ENCODE measurements around the gene RPL35. TPM values are rescaled to one million over a fixed set of nuclear protein-coding genes. Genes with fewer than 3 reads are reported as not detected.

The RPL35 gene
- total RNA-seq, 1 donor from 2014 or later, result 3,310 TPM

DNA sequence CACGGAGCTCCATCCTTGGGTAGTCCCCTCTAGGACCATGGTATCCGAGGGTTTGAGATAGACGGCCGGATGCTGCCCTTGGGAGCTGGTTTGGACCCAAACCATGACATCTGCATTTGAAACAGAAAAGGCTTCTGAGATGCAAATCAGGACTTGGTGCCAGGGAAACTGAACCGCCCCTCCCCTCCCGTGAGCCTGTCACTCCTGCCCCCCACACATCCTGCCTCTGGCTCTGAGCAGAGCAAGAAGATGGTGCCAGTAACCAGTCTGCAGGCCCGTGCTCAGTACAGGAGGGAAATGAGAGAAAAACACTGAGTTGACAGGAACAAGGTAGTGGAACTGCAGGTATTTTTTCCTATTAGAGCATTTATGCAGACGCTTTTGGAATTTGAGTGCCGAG lies 18.7 kb upstream of the RPL35 start:
- no peak for DNase-seq (ENCODE audit: low read depth)
- peaks cover 3% of the 10 kb centered on the region for H3K36me3 ChIP-seq (ENCODE audit: control insufficient read depth, insufficient read depth, low read length)
- TF ChIP-seq, protein P1, sequence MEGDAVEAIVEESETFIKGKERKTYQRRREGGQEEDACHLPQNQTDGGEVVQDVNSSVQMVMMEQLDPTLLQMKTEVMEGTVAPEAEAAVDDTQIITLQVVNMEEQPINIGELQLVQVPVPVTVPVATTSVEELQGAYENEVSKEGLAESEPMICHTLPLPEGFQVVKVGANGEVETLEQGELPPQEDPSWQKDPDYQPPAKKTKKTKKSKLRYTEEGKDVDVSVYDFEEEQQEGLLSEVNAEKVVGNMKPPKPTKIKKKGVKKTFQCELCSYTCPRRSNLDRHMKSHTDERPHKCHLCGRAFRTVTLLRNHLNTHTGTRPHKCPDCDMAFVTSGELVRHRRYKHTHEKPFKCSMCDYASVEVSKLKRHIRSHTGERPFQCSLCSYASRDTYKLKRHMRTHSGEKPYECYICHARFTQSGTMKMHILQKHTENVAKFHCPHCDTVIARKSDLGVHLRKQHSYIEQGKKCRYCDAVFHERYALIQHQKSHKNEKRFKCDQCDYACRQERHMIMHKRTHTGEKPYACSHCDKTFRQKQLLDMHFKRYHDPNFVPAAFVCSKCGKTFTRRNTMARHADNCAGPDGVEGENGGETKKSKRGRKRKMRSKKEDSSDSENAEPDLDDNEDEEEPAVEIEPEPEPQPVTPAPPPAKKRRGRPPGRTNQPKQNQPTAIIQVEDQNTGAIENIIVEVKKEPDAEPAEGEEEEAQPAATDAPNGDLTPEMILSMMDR (IDR thresholded peaks at IDR 0.05; ENCODE audit: insufficient read depth, low read length, poor library complexity, severe bottlenecking), result no peak
- H3K27me3 ChIP-seq (ENCODE audit: control insufficient read depth, insufficient read depth, low read length), result no peaks in the 10 kb centered on the region
- no peak overlapping the region for H3K4me3 ChIP-seq (ENCODE audit: low read depth, low read length)

DNA sequence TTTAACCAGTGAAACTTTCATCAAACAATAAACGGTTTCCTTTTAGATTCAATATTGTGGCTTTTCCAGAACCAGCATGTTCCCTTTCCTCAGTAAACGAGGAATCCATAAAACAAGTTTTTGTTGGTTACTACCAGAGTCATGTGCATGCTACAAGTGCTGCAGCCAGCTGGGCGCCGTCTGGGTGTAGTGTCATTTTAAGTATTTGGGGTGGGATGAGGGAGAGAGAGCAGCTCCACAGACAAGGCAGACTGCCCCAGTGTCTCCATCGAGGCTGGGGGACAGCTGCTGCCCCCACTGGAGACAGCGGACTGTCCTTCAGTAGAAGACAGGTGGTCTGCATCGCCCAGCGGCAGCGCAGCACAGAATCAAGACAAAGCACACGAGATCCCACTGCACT lies 17.5 kb upstream of the RPL35 start:
- TF ChIP-seq, protein P1 (IDR thresholded peaks at IDR 0.05; ENCODE audit: insufficient read depth, low read length, poor library complexity, severe bottlenecking), result no peak
- no peak for DNase-seq (ENCODE audit: low read depth)
- no peak overlapping the region for H3K4me3 ChIP-seq (ENCODE audit: low read depth, low read length)
- H3K36me3 ChIP-seq (ENCODE audit: control insufficient read depth, insufficient read depth, low read length), result peaks cover 4% of the 10 kb centered on the region
- no peaks in the 10 kb centered on the region for H3K27me3 ChIP-seq (ENCODE audit: control insufficient read depth, insufficient read depth, low read length)

DNA sequence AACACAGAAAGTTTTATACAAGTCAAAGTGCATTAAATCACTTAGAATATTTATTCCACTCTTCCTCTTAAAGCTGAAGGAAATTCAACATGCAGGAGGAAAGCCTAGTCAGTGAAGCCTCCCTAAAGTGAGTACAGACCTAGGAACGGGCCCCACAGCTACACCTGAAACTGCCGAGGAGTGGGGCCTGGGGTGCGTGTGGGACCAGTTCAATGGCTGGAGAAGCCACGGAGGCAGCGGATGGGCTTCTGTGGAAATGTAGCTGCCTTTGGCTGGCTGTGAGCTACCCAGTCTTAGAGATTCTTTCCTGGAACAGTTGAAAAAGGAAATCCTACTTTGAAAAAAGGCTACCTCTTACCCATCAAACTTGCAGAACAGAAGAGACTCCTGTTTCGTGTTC lies 16.8 kb upstream of the RPL35 start:
- no peaks in the 10 kb centered on the region for H3K27me3 ChIP-seq (ENCODE audit: control insufficient read depth, insufficient read depth, low read length)
- TF ChIP-seq, protein P1 (IDR thresholded peaks at IDR 0.05; ENCODE audit: insufficient read depth, low read length, poor library complexity, severe bottlenecking), result no peak
- no peak for DNase-seq (ENCODE audit: low read depth)
- peaks cover 5% of the 10 kb centered on the region for H3K36me3 ChIP-seq (ENCODE audit: control insufficient read depth, insufficient read depth, low read length)
- no peak overlapping the region for H3K4me3 ChIP-seq (ENCODE audit: low read depth, low read length)

DNA sequence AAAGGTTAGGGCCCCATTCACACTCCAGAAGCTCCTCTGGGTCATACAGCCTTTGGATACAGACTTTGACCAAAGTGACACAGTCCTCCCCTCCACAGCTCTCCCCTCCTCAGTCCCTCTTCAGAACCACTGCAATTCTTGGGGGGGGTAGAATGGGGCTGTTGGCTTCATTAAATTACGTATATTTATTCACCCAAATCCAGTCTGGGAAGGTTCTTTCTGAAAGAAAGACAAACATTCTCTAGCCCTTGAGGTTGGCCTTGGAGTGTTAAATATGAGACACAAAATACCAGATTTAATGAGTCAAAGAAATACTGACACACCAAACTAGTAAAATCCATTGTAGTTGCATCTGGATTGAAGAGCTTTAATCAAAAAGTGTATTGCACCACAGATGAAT lies 16.3 kb upstream of the RPL35 start:
- TF ChIP-seq, protein P1 (IDR thresholded peaks at IDR 0.05; ENCODE audit: insufficient read depth, low read length, poor library complexity, severe bottlenecking), result no peak
- no peaks in the 10 kb centered on the region for H3K27me3 ChIP-seq (ENCODE audit: control insufficient read depth, insufficient read depth, low read length)
- no peak overlapping the region for H3K4me3 ChIP-seq (ENCODE audit: low read depth, low read length)
- DNase-seq (ENCODE audit: low read depth), result no peak
- H3K36me3 ChIP-seq (ENCODE audit: control insufficient read depth, insufficient read depth, low read length), result peaks cover 8% of the 10 kb centered on the region

DNA sequence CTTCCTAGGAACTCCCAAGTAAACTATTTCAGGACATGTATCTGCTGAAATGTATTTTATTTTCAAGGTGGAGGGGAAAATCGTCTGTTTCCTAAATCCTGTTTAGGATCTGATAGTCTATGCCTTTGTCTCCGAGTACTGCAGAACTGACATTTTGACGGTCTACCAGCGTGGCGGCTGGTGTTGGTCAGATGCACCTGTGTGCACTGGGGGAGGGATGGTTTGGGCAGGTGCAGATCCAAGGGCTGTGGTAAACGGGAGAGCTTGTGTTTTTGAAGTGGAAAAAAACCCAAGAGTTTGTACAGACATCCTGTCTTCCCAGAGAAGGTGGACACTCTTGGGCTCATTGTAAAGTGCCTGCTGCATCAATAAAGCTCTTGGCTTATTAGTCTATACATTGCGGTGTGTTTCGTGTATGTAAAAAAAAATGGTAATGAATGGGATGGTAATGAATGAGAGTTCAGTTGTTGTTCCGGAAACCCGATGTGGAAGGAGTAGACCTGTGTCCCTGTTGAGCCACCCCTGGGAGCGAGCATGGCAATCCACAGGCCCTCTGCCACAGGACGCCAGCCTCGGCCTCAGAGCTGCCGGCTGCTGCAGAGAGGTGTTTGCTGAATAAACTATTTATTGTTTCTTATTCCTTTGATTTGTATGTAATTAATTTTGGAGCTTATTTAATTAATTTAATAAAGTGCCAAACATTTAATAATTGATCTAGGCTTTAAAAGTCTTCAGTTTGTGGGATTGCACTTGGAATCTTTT lies 15.4 kb upstream of the RPL35 start:
- TF ChIP-seq, protein P1 (IDR thresholded peaks at IDR 0.05; ENCODE audit: insufficient read depth, low read length, poor library complexity, severe bottlenecking), result no peak
- H3K27me3 ChIP-seq (ENCODE audit: control insufficient read depth, insufficient read depth, low read length), result no peaks in the 10 kb centered on the region
- H3K4me3 ChIP-seq (ENCODE audit: low read depth, low read length), result no peak overlapping the region
- no peak for DNase-seq (ENCODE audit: low read depth)
- H3K36me3 ChIP-seq (ENCODE audit: control insufficient read depth, insufficient read depth, low read length), result peaks cover 8% of the 10 kb centered on the region

DNA sequence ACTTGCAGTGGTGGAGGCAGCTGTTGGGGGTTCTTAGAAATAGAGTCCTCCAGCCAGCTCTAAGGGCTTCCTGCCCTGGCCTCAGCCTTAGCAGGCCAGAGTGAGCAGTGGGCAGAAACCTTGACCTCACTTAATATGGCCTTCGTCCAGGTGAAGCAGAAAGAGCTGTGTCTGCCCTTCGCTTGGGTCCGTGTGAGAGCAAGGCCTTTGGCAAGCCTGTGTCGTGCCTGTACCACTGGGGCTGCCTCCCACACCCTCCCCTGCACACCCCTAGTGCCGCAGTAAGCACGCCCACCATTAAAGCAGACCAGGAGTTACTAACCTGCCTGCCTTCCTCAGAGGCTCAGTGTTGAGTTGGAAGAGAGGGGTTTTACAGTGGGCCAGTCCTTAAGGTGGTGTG lies 13.7 kb upstream of the RPL35 start:
- no peak for DNase-seq (ENCODE audit: low read depth)
- Histone ChIP-seq H3K27me3 (ENCODE audit: control insufficient read depth, insufficient read depth, low read length) (no peaks in the 10 kb centered on the region), H3K36me3 (ENCODE audit: control insufficient read depth, insufficient read depth, low read length) (peaks cover 8% of the 10 kb centered on the region), H3K4me3 (ENCODE audit: low read depth, low read length) (no peak overlapping the region)
- TF ChIP-seq, protein P1 (IDR thresholded peaks at IDR 0.05; ENCODE audit: insufficient read depth, low read length, poor library complexity, severe bottlenecking), result no peak
